ENCODE data around the gene LINC00305. TPM values are rescaled to one million over a fixed set of nuclear protein-coding genes. Genes with fewer than 3 reads are reported as not detected.

The LINC00305 gene
- total RNA-seq: not detected

DNA sequence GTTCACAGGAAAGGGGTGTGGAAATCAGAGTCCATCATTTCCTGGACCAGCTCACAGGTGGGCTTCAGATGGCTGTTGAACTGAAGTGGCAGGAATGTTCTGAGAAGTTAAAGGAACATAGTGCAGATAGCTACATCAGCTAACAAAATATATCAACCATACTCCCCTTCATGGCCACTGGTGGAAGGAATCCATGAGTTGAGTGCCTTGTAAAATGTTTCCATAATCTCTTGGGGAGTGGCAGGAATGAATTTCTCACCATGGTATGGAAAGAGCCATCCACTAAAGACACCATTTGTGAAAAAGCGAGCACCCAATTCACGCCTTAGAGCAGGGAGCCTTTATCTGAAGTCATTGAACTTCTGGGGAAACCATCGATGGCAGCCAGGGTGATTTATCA lies at the start of gene LINC00305:
Gene LINC00305 (minus strand): TSS at position 101 of the 400 bp plus-strand sequence.
- H3K27me3 ChIP-seq: no peaks in the 10 kb centered on the region
- DNase-seq (ENCODE audit: low spot score): no peak
- no peaks in the 10 kb centered on the region for H3K4me1 ChIP-seq
- H3K4me3 ChIP-seq: no peak within 1 kb of the TSS
- no peaks in the 10 kb centered on the region for H3K36me3 ChIP-seq
- TF ChIP-seq, protein P1, sequence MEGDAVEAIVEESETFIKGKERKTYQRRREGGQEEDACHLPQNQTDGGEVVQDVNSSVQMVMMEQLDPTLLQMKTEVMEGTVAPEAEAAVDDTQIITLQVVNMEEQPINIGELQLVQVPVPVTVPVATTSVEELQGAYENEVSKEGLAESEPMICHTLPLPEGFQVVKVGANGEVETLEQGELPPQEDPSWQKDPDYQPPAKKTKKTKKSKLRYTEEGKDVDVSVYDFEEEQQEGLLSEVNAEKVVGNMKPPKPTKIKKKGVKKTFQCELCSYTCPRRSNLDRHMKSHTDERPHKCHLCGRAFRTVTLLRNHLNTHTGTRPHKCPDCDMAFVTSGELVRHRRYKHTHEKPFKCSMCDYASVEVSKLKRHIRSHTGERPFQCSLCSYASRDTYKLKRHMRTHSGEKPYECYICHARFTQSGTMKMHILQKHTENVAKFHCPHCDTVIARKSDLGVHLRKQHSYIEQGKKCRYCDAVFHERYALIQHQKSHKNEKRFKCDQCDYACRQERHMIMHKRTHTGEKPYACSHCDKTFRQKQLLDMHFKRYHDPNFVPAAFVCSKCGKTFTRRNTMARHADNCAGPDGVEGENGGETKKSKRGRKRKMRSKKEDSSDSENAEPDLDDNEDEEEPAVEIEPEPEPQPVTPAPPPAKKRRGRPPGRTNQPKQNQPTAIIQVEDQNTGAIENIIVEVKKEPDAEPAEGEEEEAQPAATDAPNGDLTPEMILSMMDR (IDR thresholded peaks at IDR 0.05): no peak
- H3K27ac ChIP-seq: no peak within 1 kb of the TSS
- H3K9me3 ChIP-seq: no peaks in the 10 kb centered on the region

DNA sequence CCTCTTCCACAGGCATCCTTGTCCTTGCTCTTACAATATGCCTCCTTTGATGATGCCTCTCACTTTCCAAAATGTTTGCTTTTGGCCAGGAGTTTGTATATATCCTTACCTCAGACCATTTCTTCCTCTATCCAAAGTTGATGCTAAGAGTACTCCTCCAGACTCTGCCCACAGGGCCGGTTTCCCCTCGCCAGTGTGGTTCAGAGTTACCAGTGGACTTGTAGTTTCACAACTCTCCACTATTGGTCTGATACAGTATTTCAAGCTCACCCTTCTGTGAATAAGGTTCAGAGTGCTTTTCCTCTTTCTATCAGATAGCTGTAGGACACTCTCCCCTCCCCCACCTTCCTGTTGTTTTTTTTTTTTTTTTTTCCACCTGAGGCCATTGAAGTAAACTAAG lies 42.2 kb upstream of the LINC00305 start:
- TF ChIP-seq, protein P1 (IDR thresholded peaks at IDR 0.05): no peak
- no peaks in the 10 kb centered on the region for H3K36me3 ChIP-seq
- DNase-seq (ENCODE audit: low spot score): no peak
- no peaks in the 10 kb centered on the region for H3K9me3 ChIP-seq
- H3K27me3 ChIP-seq: no peaks in the 10 kb centered on the region
- no peak overlapping the region for H3K4me3 ChIP-seq
- H3K4me1 ChIP-seq: no peaks in the 10 kb centered on the region
- H3K27ac ChIP-seq: no peak overlapping the region

DNA sequence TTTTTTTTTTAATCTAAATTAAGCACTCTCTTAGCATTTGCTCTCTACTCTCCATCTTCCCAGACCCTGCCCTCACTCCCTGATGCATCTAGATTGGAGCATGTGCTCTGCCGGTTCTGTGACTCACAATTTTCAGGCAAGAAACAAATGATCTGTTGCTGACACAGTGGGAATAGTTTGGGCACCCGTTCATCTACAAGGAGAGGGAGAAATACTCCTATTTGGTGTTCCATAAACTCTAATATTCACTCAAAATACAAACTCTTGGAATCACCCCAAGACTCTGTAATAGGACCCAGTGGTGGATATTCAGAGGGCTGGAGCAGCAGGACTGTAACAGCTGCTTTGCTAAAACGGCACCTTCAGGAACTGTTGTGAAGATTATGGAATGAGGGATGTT lies 37.1 kb upstream of the LINC00305 start:
- no peak overlapping the region for H3K27ac ChIP-seq
- no peaks in the 10 kb centered on the region for H3K27me3 ChIP-seq
- TF ChIP-seq, protein P1 (IDR thresholded peaks at IDR 0.05): no peak
- H3K4me1 ChIP-seq: no peaks in the 10 kb centered on the region
- no peak overlapping the region for H3K4me3 ChIP-seq
- no peaks in the 10 kb centered on the region for H3K36me3 ChIP-seq
- DNase-seq (ENCODE audit: low spot score): no peak
- H3K9me3 ChIP-seq: no peaks in the 10 kb centered on the region

DNA sequence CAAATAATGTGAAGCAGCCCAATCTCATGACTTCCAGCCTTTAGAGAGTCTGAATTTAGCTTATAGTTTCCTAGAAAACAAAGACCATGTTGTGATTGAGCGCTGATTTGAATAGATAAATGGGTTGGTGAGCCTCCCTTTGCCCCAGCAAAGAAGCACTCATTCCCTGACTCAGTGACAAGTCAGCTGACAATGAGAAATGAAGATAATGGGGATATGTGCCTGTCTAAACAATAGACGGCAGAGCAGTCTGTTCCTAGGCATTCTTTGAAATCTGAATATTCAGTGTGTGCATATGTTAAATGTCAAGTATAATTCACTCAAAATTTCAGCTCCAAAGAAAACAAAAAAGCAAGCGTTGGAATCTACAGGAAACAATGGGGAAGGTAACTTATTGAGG lies 34.8 kb upstream of the LINC00305 start:
- Histone ChIP-seq H3K27me3 (no peaks in the 10 kb centered on the region), H3K9me3 (no peaks in the 10 kb centered on the region), H3K36me3 (no peaks in the 10 kb centered on the region), H3K4me3 (no peak overlapping the region), H3K4me1 (no peaks in the 10 kb centered on the region), H3K27ac (no peak overlapping the region)
- DNase-seq (ENCODE audit: low spot score): no peak
- TF ChIP-seq, protein P1 (IDR thresholded peaks at IDR 0.05): no peak

DNA sequence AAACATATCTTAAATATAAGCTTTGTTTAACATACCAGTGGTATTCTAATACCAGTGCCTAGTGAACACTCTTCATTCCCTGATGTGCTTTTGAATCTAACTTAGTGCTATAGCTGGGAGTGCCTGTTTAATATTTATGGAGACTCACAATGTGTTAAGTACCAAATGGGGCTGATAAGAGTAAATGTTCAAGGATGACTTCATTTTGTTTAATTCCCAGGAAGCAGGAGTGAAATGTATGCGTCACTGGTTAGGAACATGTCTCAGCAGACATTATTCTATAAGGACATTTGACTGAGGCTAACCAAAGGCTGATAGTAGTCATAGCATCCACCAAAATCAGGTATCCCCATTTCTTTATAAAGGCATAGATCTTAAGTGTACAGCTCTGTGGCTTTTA lies 31.7 kb upstream of the LINC00305 start:
- Histone ChIP-seq H3K9me3 (no peaks in the 10 kb centered on the region), H3K4me1 (no peaks in the 10 kb centered on the region), H3K36me3 (no peaks in the 10 kb centered on the region), H3K27ac (no peak overlapping the region), H3K4me3 (no peak overlapping the region), H3K27me3 (no peaks in the 10 kb centered on the region)
- TF ChIP-seq, protein P1 (IDR thresholded peaks at IDR 0.05): no peak
- DNase-seq (ENCODE audit: low spot score): no peak

DNA sequence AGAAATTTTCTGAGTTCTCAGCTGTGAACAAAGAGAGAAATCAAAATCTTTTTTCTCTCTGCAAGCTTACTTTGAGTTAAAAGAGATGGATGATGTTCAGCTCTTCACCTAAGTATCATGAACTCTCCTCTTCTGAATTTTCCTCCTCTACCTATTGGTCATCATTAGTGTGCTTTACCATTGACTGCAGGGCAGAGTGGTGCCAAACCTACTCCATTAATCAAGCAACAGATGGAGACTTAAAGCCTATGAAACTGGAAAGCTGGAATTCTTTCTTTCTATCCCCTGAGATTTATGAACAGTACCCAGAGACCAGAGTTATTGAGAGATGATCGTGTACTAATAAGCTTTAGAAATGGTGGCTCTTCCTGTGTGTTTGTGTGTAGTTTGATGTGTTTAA lies 31.3 kb upstream of the LINC00305 start:
- TF ChIP-seq, protein P1 (IDR thresholded peaks at IDR 0.05): no peak
- no peaks in the 10 kb centered on the region for H3K4me1 ChIP-seq
- H3K9me3 ChIP-seq: no peaks in the 10 kb centered on the region
- H3K27ac ChIP-seq: no peak overlapping the region
- H3K36me3 ChIP-seq: no peaks in the 10 kb centered on the region
- H3K27me3 ChIP-seq: no peaks in the 10 kb centered on the region
- no peak for DNase-seq (ENCODE audit: low spot score)
- no peak overlapping the region for H3K4me3 ChIP-seq

All from right atrium auricular region (tissue), 2 donors.